ENCODE measurements around the gene SYPL2.
"Not testable (repeated sequence)": the region's sequence is repeated elsewhere in the genome, so short reads cannot be mapped to it uniquely, and the experiment has no call there.

SYPL2 gene

GRCh38 chr1:109470245-109470644, 3.9 kb downstream of the SYPL2 start:
- TF ChIP-seq, protein P1, sequence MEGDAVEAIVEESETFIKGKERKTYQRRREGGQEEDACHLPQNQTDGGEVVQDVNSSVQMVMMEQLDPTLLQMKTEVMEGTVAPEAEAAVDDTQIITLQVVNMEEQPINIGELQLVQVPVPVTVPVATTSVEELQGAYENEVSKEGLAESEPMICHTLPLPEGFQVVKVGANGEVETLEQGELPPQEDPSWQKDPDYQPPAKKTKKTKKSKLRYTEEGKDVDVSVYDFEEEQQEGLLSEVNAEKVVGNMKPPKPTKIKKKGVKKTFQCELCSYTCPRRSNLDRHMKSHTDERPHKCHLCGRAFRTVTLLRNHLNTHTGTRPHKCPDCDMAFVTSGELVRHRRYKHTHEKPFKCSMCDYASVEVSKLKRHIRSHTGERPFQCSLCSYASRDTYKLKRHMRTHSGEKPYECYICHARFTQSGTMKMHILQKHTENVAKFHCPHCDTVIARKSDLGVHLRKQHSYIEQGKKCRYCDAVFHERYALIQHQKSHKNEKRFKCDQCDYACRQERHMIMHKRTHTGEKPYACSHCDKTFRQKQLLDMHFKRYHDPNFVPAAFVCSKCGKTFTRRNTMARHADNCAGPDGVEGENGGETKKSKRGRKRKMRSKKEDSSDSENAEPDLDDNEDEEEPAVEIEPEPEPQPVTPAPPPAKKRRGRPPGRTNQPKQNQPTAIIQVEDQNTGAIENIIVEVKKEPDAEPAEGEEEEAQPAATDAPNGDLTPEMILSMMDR (conservative IDR thresholded peaks at IDR 0.05; ENCODE audit: low read length): no peak
- H3K4me3 ChIP-seq (ENCODE audit: low read length): no peak overlapping the region
- no peak for DNase-seq (ENCODE audit: low read depth)

- H3K4me3 ChIP-seq (ENCODE audit: low read length): no peak overlapping the region
- DNase-seq (ENCODE audit: low read depth): no peak
- TF ChIP-seq, protein P1 (conservative IDR thresholded peaks at IDR 0.05; ENCODE audit: low read length): no peak
Measured at GRCh38 chr1:109472779-109473178, 6.4 kb downstream of the SYPL2 start.

DNA sequence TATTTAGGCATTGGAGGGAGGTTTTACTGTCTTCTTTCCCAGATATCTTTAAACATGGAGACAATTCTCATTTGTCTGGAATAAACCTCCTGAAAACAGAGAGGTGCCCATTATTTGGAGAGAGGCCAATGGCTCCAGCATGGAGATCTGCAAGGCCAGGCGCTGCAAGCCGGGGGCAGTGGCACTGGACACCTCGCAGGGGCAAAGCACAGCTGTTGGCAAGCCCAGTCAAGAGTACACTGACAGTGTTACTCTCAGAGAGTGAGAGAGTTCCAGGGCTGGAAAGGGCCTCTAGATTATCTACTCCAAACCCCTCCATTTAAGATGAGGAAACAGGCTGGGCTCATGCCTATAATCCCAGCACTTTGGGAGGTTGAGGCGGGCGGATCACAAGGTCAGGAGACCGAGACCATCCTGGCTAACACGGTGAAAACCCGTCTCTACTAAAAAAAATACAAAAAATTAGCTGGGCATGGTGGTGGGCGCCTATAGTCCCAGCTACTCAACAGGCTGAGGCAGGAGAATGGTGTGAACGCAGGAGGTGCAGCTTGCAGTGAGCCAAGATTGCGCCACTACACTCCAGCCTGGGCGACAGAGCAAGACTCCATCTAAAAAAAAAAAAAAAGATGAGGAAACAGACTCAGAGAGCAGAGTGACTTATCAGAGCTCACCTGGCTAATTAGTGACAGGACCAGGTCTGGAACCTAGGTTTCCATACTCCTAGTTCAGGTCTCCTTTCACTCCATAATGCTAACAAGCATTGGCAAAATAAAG, 7.1 kb downstream of the SYPL2 start:
- not testable (repeated sequence) for DNase-seq (ENCODE audit: low read depth)

DNA sequence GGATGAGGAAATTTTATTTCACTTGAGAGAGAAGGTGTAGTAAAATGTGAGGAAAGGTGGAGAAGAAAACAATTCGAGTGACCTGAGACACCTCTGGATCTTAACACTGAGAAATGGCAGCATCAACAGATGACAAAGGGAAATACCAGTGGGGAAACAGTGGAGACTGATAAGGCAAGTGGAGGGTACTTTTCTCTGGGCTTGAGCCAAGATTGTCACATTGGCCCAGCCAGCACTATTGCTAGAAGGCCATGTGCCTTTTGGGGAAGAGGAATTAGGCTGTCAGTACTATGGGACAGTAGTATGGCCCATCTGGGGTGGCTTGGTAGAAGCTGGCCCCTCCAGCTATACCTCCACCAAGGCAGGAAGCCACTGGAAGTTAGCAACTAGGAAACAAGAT, 8.4 kb downstream of the SYPL2 start:
- TF ChIP-seq, protein P1 (conservative IDR thresholded peaks at IDR 0.05; ENCODE audit: low read length): no peak
- no peak overlapping the region for H3K4me3 ChIP-seq (ENCODE audit: low read length)
- DNase-seq (ENCODE audit: low read depth): no peak

More for the DNA sequence above, 7.1 kb downstream of the SYPL2 start:
- H3K4me3 ChIP-seq (ENCODE audit: low read length): not testable (repeated sequence)

DNA sequence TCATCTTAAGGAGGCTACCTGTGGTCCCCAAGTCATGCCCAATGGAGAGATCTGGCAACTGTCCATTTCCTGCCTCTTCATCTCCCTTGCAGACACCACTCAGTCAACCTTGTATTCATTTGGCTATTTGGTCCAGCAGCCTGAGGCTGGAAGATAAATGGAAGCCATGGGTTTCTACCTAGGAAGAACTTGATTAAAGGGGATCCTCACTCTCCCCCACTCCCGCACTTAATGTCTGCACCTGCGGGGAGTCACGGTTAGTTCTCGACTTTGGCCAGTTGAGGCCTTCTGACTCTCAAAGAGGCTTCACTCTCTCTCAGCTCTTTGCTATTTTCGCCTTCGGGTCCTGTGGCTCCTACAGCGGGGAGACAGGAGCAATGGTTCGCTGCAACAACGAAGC, 8.9 kb downstream of the SYPL2 start:
- TF ChIP-seq, protein P1 (conservative IDR thresholded peaks at IDR 0.05; ENCODE audit: low read length): no peak
- no peak for DNase-seq (ENCODE audit: low read depth)
- no peak overlapping the region for H3K4me3 ChIP-seq (ENCODE audit: low read length)

GRCh38 chr1:109476825-109477224, 10.5 kb downstream of the SYPL2 start:
- H3K4me3 ChIP-seq (ENCODE audit: low read length): no peak overlapping the region
- TF ChIP-seq, protein P1 (conservative IDR thresholded peaks at IDR 0.05; ENCODE audit: low read length): no peak
- DNase-seq (ENCODE audit: low read depth): no peak

DNA sequence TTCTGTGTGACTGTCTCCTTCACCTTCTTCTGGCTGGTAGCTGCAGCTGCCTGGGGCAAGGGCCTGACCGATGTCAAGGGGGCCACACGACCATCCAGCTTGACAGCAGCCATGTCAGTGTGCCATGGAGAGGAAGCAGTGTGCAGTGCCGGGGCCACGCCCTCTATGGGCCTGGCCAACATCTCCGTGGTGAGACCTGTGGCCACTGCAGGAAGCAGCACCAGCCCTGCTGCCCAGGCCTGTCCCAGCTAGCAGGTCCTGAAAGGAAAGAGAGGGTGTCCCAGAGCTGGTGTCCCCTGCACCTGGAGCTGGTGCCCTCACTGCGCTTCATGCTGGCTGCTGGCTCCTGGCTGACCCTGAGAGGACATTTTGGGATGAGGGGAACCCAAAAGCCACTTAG, 11.5 kb downstream of the SYPL2 start:
- TF ChIP-seq, protein P1 (conservative IDR thresholded peaks at IDR 0.05; ENCODE audit: low read length): no peak
- H3K4me3 ChIP-seq (ENCODE audit: low read length): no peak overlapping the region
- no peak for DNase-seq (ENCODE audit: low read depth)

Measured in AG10803 (cell line).